ENCODE results near the gene BCAP29.

- TF ChIP-seq CTCF (IDR thresholded peaks at IDR 0.05) (no peak), EZH2 (IDR thresholded peaks at IDR 0.05) (no peak), EZH2phosphoT487 (IDR thresholded peaks at IDR 0.05) (no peak)
Measured at GRCh38 chr7:107597953-107598352, 17.9 kb downstream of the BCAP29 start.
